ENCODE results near the gene KRTAP5-1. TPM values are rescaled to one million over a fixed set of nuclear protein-coding genes. Genes with fewer than 3 reads are reported as not detected.

Gene KRTAP5-1
- polyA plus RNA-seq, 1 donor (not counting 4 experiments of a cell fraction or from before 2014, with no cell fraction given): not detected

- Histone ChIP-seq H3K4me3 (ENCODE audit: control insufficient read depth in 2 of 3, extremely low read depth in 1 of 3, insufficient read depth in 2 of 3, low read depth in 1 of 3, low read length in 3 of 3) (no peak overlapping the region), H3K79me2 (ENCODE audit: control insufficient read depth, insufficient read depth, low read length) (no peaks in the 10 kb centered on the region), H2AFZ (ENCODE audit: control insufficient read depth, low read length) (no peak overlapping the region), H3K9me3 (ENCODE audit: control insufficient read depth, low read depth, low read length) (no peaks in the 10 kb centered on the region), H4K20me1 (ENCODE audit: control insufficient read depth, extremely low read depth, insufficient read depth, low read length) (peaks cover 2% of the 10 kb centered on the region), H3K27ac (ENCODE audit: control insufficient read depth, insufficient read depth, low read length) (no peak overlapping the region), H3K27me3 (ENCODE audit: control insufficient read depth, extremely low read depth, insufficient read depth, low read length) (peaks cover 28% of the 10 kb centered on the region), H3K36me3 (ENCODE audit: control insufficient read depth in 2 of 2, extremely low read depth in 1 of 2, insufficient read depth in 2 of 2, low read length in 2 of 2) (peaks cover 0 to 1% of the 10 kb centered on the region in 2 experiments), H3K4me1 (ENCODE audit: control insufficient read depth, extremely low read depth, insufficient read depth, low read length) (no peaks in the 10 kb centered on the region), H3K9me1 (ENCODE audit: control insufficient read depth, extremely low read depth, insufficient read depth, low read length) (no peaks in the 10 kb centered on the region), H3K9ac (ENCODE audit: control insufficient read depth, extremely low read depth, insufficient read depth, low read length) (no peak overlapping the region), H3K4me2 (ENCODE audit: control insufficient read depth, extremely low read depth, insufficient read depth, low read depth, low read length) (no peak overlapping the region)
- TF ChIP-seq CTCF (optimal IDR thresholded peaks at IDR 0.05 in 1 of 3, IDR thresholded peaks at IDR 0.05 in 1 of 3, conservative IDR thresholded peaks at IDR 0.05 in 1 of 3; ENCODE audit: extremely low read depth in 1 of 3, insufficient read depth in 2 of 3, low read length in 3 of 3): no peak
- TF ChIP-seq EZH2 (IDR thresholded peaks at IDR 0.05; ENCODE audit: low read length): no peak
- no peak for DNase-seq (ENCODE audit: low read depth, low spot score)
- dilution Hi-C loops (cut with MboI; ENCODE audit: extremely low pct_ligation_motif_present, low sequenced_read_pairs): no loop called here
- no peak for FAIRE-seq
Measured at GRCh38 chr11:1568441-1568911, 16.6 kb downstream of the KRTAP5-1 start.

GRCh38 chr11:1567721-1568100 is 17.4 kb downstream of the KRTAP5-1 start:
- Histone ChIP-seq H3K9ac (ENCODE audit: control insufficient read depth, extremely low read depth, insufficient read depth, low read length) (no peak overlapping the region), H3K79me2 (ENCODE audit: control insufficient read depth, insufficient read depth, low read length) (no peaks in the 10 kb centered on the region), H3K27me3 (ENCODE audit: control insufficient read depth, extremely low read depth, insufficient read depth, low read length) (peaks cover 21% of the 10 kb centered on the region), H4K20me1 (ENCODE audit: control insufficient read depth, extremely low read depth, insufficient read depth, low read length) (peaks cover 2% of the 10 kb centered on the region), H3K27ac (ENCODE audit: control insufficient read depth, insufficient read depth, low read length) (no peak overlapping the region), H3K4me2 (ENCODE audit: control insufficient read depth, extremely low read depth, insufficient read depth, low read depth, low read length) (no peak overlapping the region), H3K9me1 (ENCODE audit: control insufficient read depth, extremely low read depth, insufficient read depth, low read length) (no peaks in the 10 kb centered on the region), H3K4me3 (ENCODE audit: control insufficient read depth in 2 of 3, extremely low read depth in 1 of 3, insufficient read depth in 2 of 3, low read depth in 1 of 3, low read length in 3 of 3) (no peak overlapping the region), H2AFZ (ENCODE audit: control insufficient read depth, low read length) (no peak overlapping the region), H3K36me3 (ENCODE audit: control insufficient read depth in 2 of 2, extremely low read depth in 1 of 2, insufficient read depth in 2 of 2, low read length in 2 of 2) (peaks cover 0 to 1% of the 10 kb centered on the region in 2 experiments), H3K4me1 (ENCODE audit: control insufficient read depth, extremely low read depth, insufficient read depth, low read length) (no peaks in the 10 kb centered on the region), H3K9me3 (ENCODE audit: control insufficient read depth, low read depth, low read length) (no peaks in the 10 kb centered on the region)
- no peak for FAIRE-seq
- no peak for DNase-seq (ENCODE audit: low read depth, low spot score)
- TF ChIP-seq CTCF (optimal IDR thresholded peaks at IDR 0.05 in 1 of 3, IDR thresholded peaks at IDR 0.05 in 1 of 3, conservative IDR thresholded peaks at IDR 0.05 in 1 of 3; ENCODE audit: extremely low read depth in 1 of 3, insufficient read depth in 2 of 3, low read length in 3 of 3) (no peak), EZH2 (IDR thresholded peaks at IDR 0.05; ENCODE audit: low read length) (no peak)
- dilution Hi-C loops (cut with MboI; ENCODE audit: extremely low pct_ligation_motif_present, low sequenced_read_pairs): no loop called here
